ENCODE data around the gene SLC7A11. TPM values are rescaled to one million over a fixed set of nuclear protein-coding genes. Genes with fewer than 3 reads are reported as not detected.

SLC7A11 gene
- total and polyA plus RNA-seq, 2 donors from 2014 or later = 0.04 to 2.6 TPM

GRCh38 chr4:138162259-138162658 lies 79.9 kb downstream of the SLC7A11 start:
- intact Hi-C loops (cut with DNase I) = no loop called here
- Histone ChIP-seq H3K27ac (ENCODE audit: low read depth in 2 of 2, low read length in 2 of 2) (no peak overlapping the region), H3K4me3 (ENCODE audit: low read length in 3 of 3) (no peak overlapping the region), H3K9me3 (ENCODE audit: control insufficient read depth in 2 of 3, insufficient read depth in 1 of 3, low read length in 3 of 3) (no peaks in the 10 kb centered on the region), H3K36me3 (ENCODE audit: control insufficient read depth in 2 of 3, insufficient read depth in 3 of 3, low read length in 3 of 3) (no peaks in the 10 kb centered on the region), H3K4me1 (ENCODE audit: control insufficient read depth in 2 of 3, insufficient read depth in 2 of 3, low read depth in 1 of 3, low read length in 3 of 3) (no peaks in the 10 kb centered on the region), H3K9ac (ENCODE audit: low read length in 3 of 3) (no peak overlapping the region), H3K27me3 (ENCODE audit: control insufficient read depth, insufficient read depth, low read length) (no peaks in the 10 kb centered on the region)
- FAIRE-seq (no peak), DNase-seq (no peak)
- TF ChIP-seq, protein P1, sequence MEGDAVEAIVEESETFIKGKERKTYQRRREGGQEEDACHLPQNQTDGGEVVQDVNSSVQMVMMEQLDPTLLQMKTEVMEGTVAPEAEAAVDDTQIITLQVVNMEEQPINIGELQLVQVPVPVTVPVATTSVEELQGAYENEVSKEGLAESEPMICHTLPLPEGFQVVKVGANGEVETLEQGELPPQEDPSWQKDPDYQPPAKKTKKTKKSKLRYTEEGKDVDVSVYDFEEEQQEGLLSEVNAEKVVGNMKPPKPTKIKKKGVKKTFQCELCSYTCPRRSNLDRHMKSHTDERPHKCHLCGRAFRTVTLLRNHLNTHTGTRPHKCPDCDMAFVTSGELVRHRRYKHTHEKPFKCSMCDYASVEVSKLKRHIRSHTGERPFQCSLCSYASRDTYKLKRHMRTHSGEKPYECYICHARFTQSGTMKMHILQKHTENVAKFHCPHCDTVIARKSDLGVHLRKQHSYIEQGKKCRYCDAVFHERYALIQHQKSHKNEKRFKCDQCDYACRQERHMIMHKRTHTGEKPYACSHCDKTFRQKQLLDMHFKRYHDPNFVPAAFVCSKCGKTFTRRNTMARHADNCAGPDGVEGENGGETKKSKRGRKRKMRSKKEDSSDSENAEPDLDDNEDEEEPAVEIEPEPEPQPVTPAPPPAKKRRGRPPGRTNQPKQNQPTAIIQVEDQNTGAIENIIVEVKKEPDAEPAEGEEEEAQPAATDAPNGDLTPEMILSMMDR (IDR thresholded peaks at IDR 0.05; ENCODE audit: borderline replicate concordance, extremely low read depth, insufficient read depth) = no peak

DNA sequence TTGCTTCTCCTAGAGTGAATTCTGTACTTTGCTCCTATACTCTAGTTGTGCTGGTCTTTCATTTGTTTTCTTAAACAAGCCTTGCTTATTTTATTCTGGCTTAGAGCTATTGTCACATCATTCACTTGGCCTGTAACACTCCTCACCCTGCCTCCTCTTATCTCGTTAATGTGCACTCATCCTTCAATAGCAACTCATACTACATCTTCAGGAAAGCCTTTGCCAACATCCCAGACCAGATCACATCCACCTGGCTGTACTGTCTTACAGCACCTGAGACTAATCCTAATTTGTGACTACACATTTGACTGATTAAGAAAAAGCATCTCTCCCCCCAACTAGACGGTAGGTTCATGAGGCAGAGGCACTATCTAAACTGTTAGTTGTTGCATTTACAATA lies 80.8 kb downstream of the SLC7A11 start:
- no peak overlapping the region for H3K9ac ChIP-seq (ENCODE audit: low read length in 3 of 3)
- TF ChIP-seq, protein P1 (IDR thresholded peaks at IDR 0.05; ENCODE audit: borderline replicate concordance, extremely low read depth, insufficient read depth) = no peak
- H3K27ac ChIP-seq (ENCODE audit: low read depth in 2 of 2, low read length in 2 of 2) = no peak overlapping the region
- no peaks in the 10 kb centered on the region for H3K36me3 ChIP-seq (ENCODE audit: control insufficient read depth in 2 of 3, insufficient read depth in 3 of 3, low read length in 3 of 3)
- DNase-seq (no peak), FAIRE-seq (no peak)
- H3K4me3 ChIP-seq (ENCODE audit: low read length in 3 of 3) = no peak overlapping the region
- H3K9me3 ChIP-seq (ENCODE audit: control insufficient read depth in 2 of 3, insufficient read depth in 1 of 3, low read length in 3 of 3) = no peaks in the 10 kb centered on the region
- intact Hi-C loops (cut with DNase I) = no loop called here
- no peaks in the 10 kb centered on the region for H3K4me1 ChIP-seq (ENCODE audit: control insufficient read depth in 2 of 3, insufficient read depth in 2 of 3, low read depth in 1 of 3, low read length in 3 of 3)
- H3K27me3 ChIP-seq (ENCODE audit: control insufficient read depth, insufficient read depth, low read length) = no peaks in the 10 kb centered on the region

- Histone ChIP-seq H3K27ac (ENCODE audit: low read depth in 2 of 2, low read length in 2 of 2) (no peak overlapping the region), H3K36me3 (ENCODE audit: control insufficient read depth in 2 of 3, insufficient read depth in 3 of 3, low read length in 3 of 3) (no peaks in the 10 kb centered on the region), H3K4me1 (ENCODE audit: control insufficient read depth in 2 of 3, insufficient read depth in 2 of 3, low read depth in 1 of 3, low read length in 3 of 3) (no peaks in the 10 kb centered on the region), H3K4me3 (ENCODE audit: low read length in 3 of 3) (no peak overlapping the region), H3K9me3 (ENCODE audit: control insufficient read depth in 2 of 3, insufficient read depth in 1 of 3, low read length in 3 of 3) (no peaks in the 10 kb centered on the region), H3K9ac (ENCODE audit: low read length in 3 of 3) (no peak overlapping the region), H3K27me3 (ENCODE audit: control insufficient read depth, insufficient read depth, low read length) (no peaks in the 10 kb centered on the region)
- DNase-seq (no peak), FAIRE-seq (no peak)
- intact Hi-C loops (cut with DNase I) = no loop called here
- TF ChIP-seq, protein P1 (IDR thresholded peaks at IDR 0.05; ENCODE audit: borderline replicate concordance, extremely low read depth, insufficient read depth) = no peak
Measured at GRCh38 chr4:138158746-138159297, 83.3 kb downstream of the SLC7A11 start.

DNA sequence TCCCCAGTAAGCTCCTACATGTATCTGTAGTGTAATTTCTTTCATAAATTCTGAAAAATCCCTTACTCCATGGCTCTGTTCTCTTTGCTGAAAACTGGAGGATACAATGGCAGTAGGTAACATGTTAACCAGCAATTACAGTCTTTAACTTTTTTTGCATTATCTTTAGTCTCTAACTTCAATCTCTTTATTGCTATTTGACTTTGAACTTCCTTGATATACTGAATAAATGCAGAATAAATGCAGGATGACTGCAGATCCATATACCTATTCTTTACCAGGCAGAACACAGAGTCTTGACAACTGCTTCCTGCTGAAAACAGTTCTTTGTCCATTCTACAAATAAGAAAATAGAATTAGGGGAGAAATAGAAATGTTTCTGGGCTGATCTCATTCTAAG lies 101.3 kb downstream of the SLC7A11 start:
- Histone ChIP-seq H3K27ac (ENCODE audit: low read depth in 2 of 2, low read length in 2 of 2) (no peak overlapping the region), H3K27me3 (ENCODE audit: control insufficient read depth, insufficient read depth, low read length) (no peaks in the 10 kb centered on the region), H3K4me1 (ENCODE audit: control insufficient read depth in 2 of 3, insufficient read depth in 2 of 3, low read depth in 1 of 3, low read length in 3 of 3) (no peaks in the 10 kb centered on the region), H3K36me3 (ENCODE audit: control insufficient read depth in 2 of 3, insufficient read depth in 3 of 3, low read length in 3 of 3) (no peaks in the 10 kb centered on the region), H3K9ac (ENCODE audit: low read length in 3 of 3) (no peak overlapping the region), H3K9me3 (ENCODE audit: control insufficient read depth in 2 of 3, insufficient read depth in 1 of 3, low read length in 3 of 3) (no peaks in the 10 kb centered on the region), H3K4me3 (ENCODE audit: low read length in 3 of 3) (no peak overlapping the region)
- intact Hi-C loops (cut with DNase I) = no loop called here
- TF ChIP-seq, protein P1 (IDR thresholded peaks at IDR 0.05; ENCODE audit: borderline replicate concordance, extremely low read depth, insufficient read depth) = no peak
- FAIRE-seq (no peak), DNase-seq (no peak)
